Right lobe of liver (tissue), 4 donors: ENCODE measurements around the gene FYCO1.

Experiments used
- POLR2A ChIP-seq: fragments of 450-650 bp; IDR thresholded peaks from one replicate; pipeline ENCODE4 v1.6.1; 2017; ENCODE audit warnings: antibody characterized with exemption, mild to moderate bottlenecking
- TF ChIP-seq, protein P1 (sequence below), 4 donors: fragments of 200-600 bp in 3 of 4; fragments of 450-650 bp in 1 of 4; IDR thresholded peaks; one replicate each; pipeline versions ENCODE4 v1.5.1 to v1.8.0; 2016 to 2022; ENCODE audit warnings: antibody characterized with exemption in 4 of 4, mild to moderate bottlenecking in 2 of 4
- donor health status: DM: no; HTN: no; CAD: no.
- donor health status: DM: no; HTN: no; CAD: no.
- donor health status: DM: no; HTN: yes; CAD: no.

DNA sequence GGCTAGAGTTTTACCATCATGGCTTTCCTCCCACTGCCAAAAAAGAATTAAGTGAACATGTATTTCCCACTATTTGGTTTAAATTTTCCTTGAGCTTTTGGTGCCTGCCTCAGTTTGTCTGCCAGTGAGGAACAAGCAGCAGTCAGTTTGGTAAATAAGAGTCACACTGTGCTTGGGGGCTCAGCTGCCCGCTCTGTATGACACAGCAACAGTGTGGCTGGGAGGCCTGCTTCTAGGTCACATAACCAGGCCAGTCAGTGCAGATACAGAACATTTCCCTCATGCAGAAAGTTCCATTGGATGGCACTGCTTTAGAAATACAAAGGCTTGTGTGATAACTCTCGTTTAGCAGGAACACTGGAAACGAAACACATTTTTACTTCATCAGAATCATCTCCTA, 25.7 kb downstream of the FYCO1 start:
- TF ChIP-seq, protein P1, sequence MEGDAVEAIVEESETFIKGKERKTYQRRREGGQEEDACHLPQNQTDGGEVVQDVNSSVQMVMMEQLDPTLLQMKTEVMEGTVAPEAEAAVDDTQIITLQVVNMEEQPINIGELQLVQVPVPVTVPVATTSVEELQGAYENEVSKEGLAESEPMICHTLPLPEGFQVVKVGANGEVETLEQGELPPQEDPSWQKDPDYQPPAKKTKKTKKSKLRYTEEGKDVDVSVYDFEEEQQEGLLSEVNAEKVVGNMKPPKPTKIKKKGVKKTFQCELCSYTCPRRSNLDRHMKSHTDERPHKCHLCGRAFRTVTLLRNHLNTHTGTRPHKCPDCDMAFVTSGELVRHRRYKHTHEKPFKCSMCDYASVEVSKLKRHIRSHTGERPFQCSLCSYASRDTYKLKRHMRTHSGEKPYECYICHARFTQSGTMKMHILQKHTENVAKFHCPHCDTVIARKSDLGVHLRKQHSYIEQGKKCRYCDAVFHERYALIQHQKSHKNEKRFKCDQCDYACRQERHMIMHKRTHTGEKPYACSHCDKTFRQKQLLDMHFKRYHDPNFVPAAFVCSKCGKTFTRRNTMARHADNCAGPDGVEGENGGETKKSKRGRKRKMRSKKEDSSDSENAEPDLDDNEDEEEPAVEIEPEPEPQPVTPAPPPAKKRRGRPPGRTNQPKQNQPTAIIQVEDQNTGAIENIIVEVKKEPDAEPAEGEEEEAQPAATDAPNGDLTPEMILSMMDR (IDR thresholded peaks at IDR 0.05) = no peak
- TF ChIP-seq POLR2A = no peak
